PC-9 (cell line): ENCODE measurements around the gene ELAPOR1. TPM values are rescaled to one million over a fixed set of nuclear protein-coding genes. Genes with fewer than 3 reads are reported as not detected.

Source experiments
- BruUV-seq: library from RNA; stranded (reverse); fragments of 400-500 nt; replicated peaks from 2 replicates; lab custom pipeline; 2021; lab: Mats Ljungman, UMichigan
- CTCF ChIA-PET: fragments of 300-600 bp; sonication (Branson Sonifier 250); formaldehyde crosslinking; loops from one replicate; lab custom pipeline; 2022; ENCODE audit warnings: antibody characterized with exemption; lab: Charles Lee
- POLR2A ChIA-PET: fragments of 300-600 bp; sonication (Branson Sonifier 250); formaldehyde crosslinking; loops from one replicate; lab custom pipeline; 2022; ENCODE audit warnings: antibody characterized with exemption; ENCODE audit not compliant: unreplicated experiment; lab: Charles Lee
- DNase-seq, 2 experiments: peaks; one replicate each; pipeline versions ENCODE4 v3.0.0 to v3.0.0-alpha.2; 2015 to 2022; ENCODE audit warnings: mixed read lengths in 1 of 2
- H2AFZ ChIP-seq: fragments of 200-600 bp; sonication (generic); 2 replicates; pipeline ENCODE4 v1.8.1; 2017; ENCODE audit warnings: antibody characterized with exemption
- H3F3A ChIP-seq: fragments of 200-600 bp; sonication (generic); 2 replicates; pipeline ENCODE4 v1.8.1; 2017; ENCODE audit warnings: antibody characterized with exemption, mild to moderate bottlenecking, low read depth; ENCODE audit not compliant: insufficient read depth
- H3K27ac ChIP-seq: fragments of 200-600 bp; sonication (generic); 2 replicates; pipeline ENCODE4 v1.6.1; 2016; ENCODE audit warnings: mixed run types
- H3K27me3 ChIP-seq: fragments of 200-600 bp; sonication (generic); 2 replicates; pipeline ENCODE4 v1.6.1; 2016; ENCODE audit warnings: low read depth, mixed run types; ENCODE audit not compliant: insufficient read depth
- H3K36me3 ChIP-seq: fragments of 200-600 bp; sonication (generic); 2 replicates; pipeline ENCODE4 v1.6.1; 2016; ENCODE audit warnings: low read depth, mixed run types
- H3K4me1 ChIP-seq: fragments of 200-600 bp; sonication (generic); replicated peaks from 2 replicates; pipeline ENCODE4 v1.6.1; 2016; ENCODE audit warnings: mixed run types; ENCODE audit not compliant: insufficient read depth
- H3K4me2 ChIP-seq: fragments of 200-600 bp; sonication (generic); 2 replicates; pipeline ENCODE4 v1.6.1; 2017; ENCODE audit warnings: mixed run types
- H3K4me3 ChIP-seq: fragments of 200-600 bp; sonication (generic); 2 replicates; pipeline ENCODE4 v1.6.1; 2016; ENCODE audit warnings: mixed run types
- H3K79me2 ChIP-seq: fragments of 200-600 bp; sonication (generic); 2 replicates; pipeline ENCODE4 v1.6.1; 2017; ENCODE audit warnings: low read depth, mixed run types
- H3K9me2 ChIP-seq: fragments of 200-600 bp; sonication (generic); 2 replicates; pipeline ENCODE4 v1.8.1; 2017; ENCODE audit warnings: mild to moderate bottlenecking; ENCODE audit not compliant: insufficient read depth
- H3K9me3 ChIP-seq: fragments of 200-600 bp; sonication (generic); 2 replicates; pipeline ENCODE4 v1.8.1; 2016; ENCODE audit warnings: low read depth; ENCODE audit not compliant: insufficient read depth
- H4K20me1 ChIP-seq: fragments of 200-600 bp; sonication (generic); 2 replicates; pipeline ENCODE4 v1.8.1; 2017; ENCODE audit not compliant: insufficient read depth
- EZH2 ChIP-seq: fragments of 200-600 bp; sonication (generic); IDR thresholded peaks from 2 replicates; pipeline ENCODE4 v1.8.0; 2017; ENCODE audit warnings: antibody characterized with exemption, low read depth
- intact Hi-C: fragments of 100-400 bp; cut with micrococcal nuclease; formaldehyde crosslinking; loops from one replicate; pipeline ENCODE4 v1.10.0; 2022; ENCODE audit not compliant: unreplicated experiment
- total RNA-seq: library from RNA; stranded (reverse); gene quantifications from 2 replicates; pipeline ENCODE4 v1.2.3, GENCODE V29; 2021
- TF ChIP-seq, protein P1 (sequence below): fragments of 200-600 bp; sonication (generic); conservative IDR thresholded peaks from 2 replicates; pipeline ENCODE4 v1.6.1; 2017; ENCODE audit warnings: mixed run types, antibody characterized with exemption, mild to moderate bottlenecking, moderate library complexity

Gene ELAPOR1
- total RNA-seq, 1 experiment from 2014 or later, result 2.0 TPM

DNA sequence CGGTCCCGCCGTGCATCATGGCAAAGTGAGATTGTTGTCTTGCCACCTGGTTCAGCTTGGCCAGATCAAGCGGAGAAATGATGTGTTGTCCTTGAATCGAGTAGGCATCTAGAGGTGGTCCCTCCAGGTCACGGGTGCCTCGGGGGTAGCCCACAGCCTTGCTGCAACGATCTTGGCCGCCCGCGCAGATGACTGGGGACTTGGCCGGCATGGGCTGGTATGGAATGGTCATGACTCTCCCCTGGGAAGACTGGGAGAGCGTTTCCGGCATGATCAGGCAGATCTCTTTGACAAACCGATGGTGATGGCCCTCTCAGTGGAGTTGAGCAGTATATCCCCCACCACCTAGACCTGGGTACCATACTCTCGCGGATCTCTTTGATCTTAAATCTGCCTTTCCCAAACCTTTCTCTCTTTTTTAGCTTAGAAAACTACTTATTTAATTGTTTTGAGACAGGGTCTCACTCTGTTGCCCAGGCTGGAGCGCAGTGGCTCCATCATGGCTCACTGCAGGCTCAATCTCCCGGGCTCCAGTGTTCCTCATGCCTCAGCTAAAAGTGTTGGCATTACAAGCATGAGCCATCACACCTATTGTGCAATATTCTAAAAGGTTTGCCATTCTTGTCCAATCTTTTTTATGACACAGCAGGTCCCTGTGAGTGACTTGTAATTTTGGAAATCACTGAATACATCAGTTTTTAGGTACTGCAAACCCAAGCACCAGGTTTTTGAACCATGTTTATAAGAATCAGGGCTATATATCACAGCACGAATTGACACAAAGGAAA is 9.4 kb upstream of the ELAPOR1 start:
- Histone ChIP-seq H3K27me3 (no peaks in the 10 kb centered on the region), H3K27ac (peak overlapping the region; percentile 6; the same call in 1 of the 2 replicates), H3K79me2 (peaks cover 23% of the 10 kb centered on the region), H3K4me1 (peaks cover 13% of the 10 kb centered on the region), H3K4me3 (no peak overlapping the region), H3K9me2 (no peaks in the 10 kb centered on the region), H3K4me2 (no peak overlapping the region), H3K36me3 (peaks cover 17% of the 10 kb centered on the region), H4K20me1 (peaks cover 26% of the 10 kb centered on the region), H2AFZ (no peak overlapping the region), H3F3A (peaks cover 44% of the 10 kb centered on the region), H3K9me3 (no peaks in the 10 kb centered on the region)
- POLR2A ChIA-PET, result interaction anchor here (0.6 to 0.7 kb wide), 2 partner anchors 456 to 904 kb away, joined by 4 to 6 read pairs; no protein-coding TSS in a partner anchor
- CTCF ChIA-PET, result no interaction called here
- BruUV-seq, result no TSS peak
- intact Hi-C loops, result no loop called here
- TF ChIP-seq, protein P1, sequence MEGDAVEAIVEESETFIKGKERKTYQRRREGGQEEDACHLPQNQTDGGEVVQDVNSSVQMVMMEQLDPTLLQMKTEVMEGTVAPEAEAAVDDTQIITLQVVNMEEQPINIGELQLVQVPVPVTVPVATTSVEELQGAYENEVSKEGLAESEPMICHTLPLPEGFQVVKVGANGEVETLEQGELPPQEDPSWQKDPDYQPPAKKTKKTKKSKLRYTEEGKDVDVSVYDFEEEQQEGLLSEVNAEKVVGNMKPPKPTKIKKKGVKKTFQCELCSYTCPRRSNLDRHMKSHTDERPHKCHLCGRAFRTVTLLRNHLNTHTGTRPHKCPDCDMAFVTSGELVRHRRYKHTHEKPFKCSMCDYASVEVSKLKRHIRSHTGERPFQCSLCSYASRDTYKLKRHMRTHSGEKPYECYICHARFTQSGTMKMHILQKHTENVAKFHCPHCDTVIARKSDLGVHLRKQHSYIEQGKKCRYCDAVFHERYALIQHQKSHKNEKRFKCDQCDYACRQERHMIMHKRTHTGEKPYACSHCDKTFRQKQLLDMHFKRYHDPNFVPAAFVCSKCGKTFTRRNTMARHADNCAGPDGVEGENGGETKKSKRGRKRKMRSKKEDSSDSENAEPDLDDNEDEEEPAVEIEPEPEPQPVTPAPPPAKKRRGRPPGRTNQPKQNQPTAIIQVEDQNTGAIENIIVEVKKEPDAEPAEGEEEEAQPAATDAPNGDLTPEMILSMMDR, result no peak
- peak in 1 of 2 experiments; percentile 59 for DNase-seq

DNA sequence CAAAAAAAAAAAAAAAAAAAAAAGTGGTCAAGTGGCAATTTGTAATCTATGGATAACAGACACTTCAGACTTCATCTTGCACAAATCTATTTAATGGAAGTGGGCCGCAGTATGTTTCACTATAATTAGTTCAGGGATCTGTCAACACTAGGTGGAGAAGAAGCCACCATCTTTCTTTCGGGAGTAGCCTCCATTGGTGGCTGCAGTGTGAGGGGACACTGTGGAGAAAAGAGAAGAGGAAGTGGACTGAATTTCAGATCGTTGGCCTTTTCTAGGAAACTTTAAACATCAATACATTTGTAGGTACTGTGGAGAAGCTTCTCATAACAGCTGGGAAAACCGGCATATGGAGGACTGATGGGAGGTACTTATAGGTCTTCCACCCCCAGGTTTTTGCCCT is 8.0 kb upstream of the ELAPOR1 start:
- Histone ChIP-seq H3K79me2 (peaks cover 14% of the 10 kb centered on the region), H3K4me1 (peaks cover 12% of the 10 kb centered on the region), H3K9me3 (no peaks in the 10 kb centered on the region), H3K27me3 (no peaks in the 10 kb centered on the region), H4K20me1 (peaks cover 23% of the 10 kb centered on the region), H2AFZ (no peak overlapping the region), H3K4me3 (no peak overlapping the region), H3K9me2 (no peaks in the 10 kb centered on the region), H3F3A (peaks cover 41% of the 10 kb centered on the region), H3K36me3 (peaks cover 17% of the 10 kb centered on the region), H3K4me2 (no peak overlapping the region), H3K27ac (no peak overlapping the region)
- peak in 1 of 2 experiments; percentile 31 for DNase-seq
- TF ChIP-seq, protein P1, result no peak
- TF ChIP-seq EZH2, result no peak
- intact Hi-C loops, result no loop called here
- ChIA-PET POLR2A (no interaction called here), CTCF (no interaction called here)
- no TSS peak for BruUV-seq

DNA sequence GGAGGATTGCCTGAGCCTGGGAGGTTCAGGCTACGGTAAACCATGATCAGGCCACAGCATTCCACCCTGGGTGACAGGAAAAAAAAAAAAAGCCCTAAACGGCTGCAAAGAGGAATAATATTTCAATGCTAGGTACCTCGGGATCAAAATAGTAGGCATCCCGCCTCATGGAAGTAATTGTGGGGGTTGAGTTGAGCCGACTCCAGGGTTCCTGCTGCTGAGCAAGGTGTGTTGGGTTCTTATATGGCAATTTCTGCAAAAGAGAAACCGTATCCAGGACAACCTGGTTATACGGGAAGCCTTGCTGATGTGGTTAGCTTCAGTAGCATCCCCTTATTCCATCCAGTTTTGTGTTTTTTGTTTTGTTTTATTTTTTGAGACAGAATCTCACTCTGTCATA is 6.1 kb upstream of the ELAPOR1 start:
- Histone ChIP-seq H3K4me2 (no peak overlapping the region), H3K9me3 (no peaks in the 10 kb centered on the region), H4K20me1 (peaks cover 7% of the 10 kb centered on the region; the same call in 1 of the 2 replicates), H3F3A (peaks cover 29% of the 10 kb centered on the region), H2AFZ (no peak overlapping the region), H3K79me2 (no peaks in the 10 kb centered on the region), H3K27me3 (no peaks in the 10 kb centered on the region), H3K36me3 (peaks cover 4% of the 10 kb centered on the region; the same call in 1 of the 2 replicates), H3K27ac (no peak overlapping the region), H3K4me3 (no peak overlapping the region), H3K4me1 (0 out of 2 replicates have a peak, but pooled peaks cover 4% of the 10 kb centered on the region), H3K9me2 (no peaks in the 10 kb centered on the region)
- DNase-seq, result no peak
- no TSS peak for BruUV-seq
- intact Hi-C loops, result no loop called here
- ChIA-PET CTCF (interaction anchor here (0.7 kb wide), 2 partner anchors 80 to 392 kb away, joined by 3 to 5 read pairs; no protein-coding TSS in a partner anchor), POLR2A (no interaction called here)
- TF ChIP-seq EZH2, result no peak
- TF ChIP-seq, protein P1, result no peak
